Astrocyte (in vitro differentiated cells and primary cell): Measurements from ENCODE around the gene GALE. TPM values are rescaled to one million over a fixed set of nuclear protein-coding genes. Genes with fewer than 3 reads are reported as not detected.

ENCODE experiments used
- DNase-seq: peaks from one replicate; pipeline ENCODE4 v3.0.0-alpha.2; 2010; ENCODE audit warnings: low read depth
- FAIRE-seq: peaks from 2 replicates; lab custom pipeline; 2011; peaks lifted over from hg19 to GRCh38; lab: Jason Lieb, UNC
- H2AFZ ChIP-seq: 2 replicates; pipeline ENCODE4 v1.6.0; 2012; ENCODE audit warnings: low read depth, low read length, inconsistent platforms
- H3K27ac ChIP-seq: 2 replicates; pipeline ENCODE4 v1.5.1; 2011; ENCODE audit warnings: low read depth, low read length, inconsistent platforms
- H3K27me3 ChIP-seq: 2 replicates; pipeline ENCODE4 v1.6.0; 2011; ENCODE audit warnings: low read length, inconsistent platforms; ENCODE audit not compliant: insufficient read depth
- H3K36me3 ChIP-seq: 2 replicates; pipeline ENCODE4 v1.5.1; 2011; ENCODE audit warnings: low read length, inconsistent platforms; ENCODE audit not compliant: insufficient read depth
- H3K4me1 ChIP-seq: 2 replicates; pipeline ENCODE4 v1.5.1; 2011; ENCODE audit warnings: low read length, inconsistent platforms; ENCODE audit not compliant: insufficient read depth
- H3K4me2 ChIP-seq: 2 replicates; pipeline ENCODE4 v1.6.0; 2012; ENCODE audit warnings: low read length, inconsistent platforms
- H3K4me3 ChIP-seq: 2 replicates; pipeline ENCODE4 v1.5.1; 2011; ENCODE audit warnings: low read depth, mild to moderate bottlenecking, low read length, inconsistent platforms; ENCODE audit not compliant: insufficient read depth
- H3K79me2 ChIP-seq: 2 replicates; pipeline ENCODE4 v1.6.0; 2012; ENCODE audit warnings: mild to moderate bottlenecking, low read length, inconsistent platforms; ENCODE audit not compliant: insufficient read depth
- H3K9ac ChIP-seq: 2 replicates; pipeline ENCODE4 v1.6.0; 2012; ENCODE audit warnings: mild to moderate bottlenecking, low read length, inconsistent platforms
- H3K9me3 ChIP-seq: 2 replicates; pipeline ENCODE4 v1.5.1; 2012; ENCODE audit warnings: low read depth, mild to moderate bottlenecking, low read length, inconsistent platforms; ENCODE audit not compliant: insufficient read depth
- H4K20me1 ChIP-seq: 2 replicates; pipeline ENCODE4 v1.6.0; 2012; ENCODE audit warnings: low read length, inconsistent platforms; ENCODE audit not compliant: insufficient read depth
- H3K27ac Mint-ChIP-seq: one replicate; pipeline ENCODE4 v1.8.0; 2021; ENCODE audit warnings: mild to moderate bottlenecking, mixed read lengths; ENCODE audit not compliant: unreplicated experiment
- H3K27me3 Mint-ChIP-seq: one replicate; pipeline ENCODE4 v1.8.0; 2021; ENCODE audit warnings: low read depth, mixed read lengths; ENCODE audit not compliant: unreplicated experiment
- H3K36me3 Mint-ChIP-seq: one replicate; pipeline ENCODE4 v1.8.0; 2021; ENCODE audit warnings: low read depth, mixed read lengths; ENCODE audit not compliant: unreplicated experiment
- H3K4me1 Mint-ChIP-seq: one replicate; pipeline ENCODE4 v1.8.0; 2021; ENCODE audit warnings: low read depth, mixed read lengths; ENCODE audit not compliant: unreplicated experiment
- H3K4me3 Mint-ChIP-seq: one replicate; pipeline ENCODE4 v1.8.0; 2021; ENCODE audit warnings: mild to moderate bottlenecking, moderate library complexity, mixed read lengths; ENCODE audit not compliant: unreplicated experiment
- H3K9me3 Mint-ChIP-seq: one replicate; pipeline ENCODE4 v1.8.0; 2021; ENCODE audit warnings: mild to moderate bottlenecking, mixed read lengths; ENCODE audit not compliant: unreplicated experiment
- CTCF ChIP-seq: IDR thresholded peaks from 2 replicates; pipeline ENCODE4 v1.5.1; 2011; ENCODE audit warnings: low read depth, mild to moderate bottlenecking, inconsistent platforms, low read length, moderate library complexity; ENCODE audit not compliant: insufficient read depth
- EZH2 ChIP-seq: IDR thresholded peaks from 2 replicates; pipeline ENCODE4 v1.6.1; 2012; ENCODE audit warnings: mild to moderate bottlenecking, low read length, inconsistent platforms; ENCODE audit not compliant: insufficient read depth
- total RNA-seq: library from RNA; stranded (reverse); gene quantifications from 2 replicates; pipeline ENCODE4 v1.2.1, GENCODE V29; 2021

The GALE gene
- total RNA-seq, 1 donor from 2014 or later, result 27.0 TPM

GRCh38 chr1:23801876-23802275, 1.3 kb upstream of the GALE start:
- peak overlapping the region; percentile 96 for H3K4me2 ChIP-seq
- H4K20me1 ChIP-seq, result no peaks in the 10 kb centered on the region
- H3K27ac ChIP-seq, result no peak overlapping the region
- peak overlapping the region; percentile 41 for H3K27ac Mint-ChIP-seq
- FAIRE-seq, result no peak
- H3K9me3 Mint-ChIP-seq, result no peaks in the 10 kb centered on the region
- peak overlapping the region; percentile 84 for H3K4me3 Mint-ChIP-seq
- TF ChIP-seq CTCF (no peak), EZH2 (no peak)
- H3K4me1 Mint-ChIP-seq, result peaks cover 5% of the 10 kb centered on the region
- H3K36me3 ChIP-seq, result no peaks in the 10 kb centered on the region
- no peak overlapping the region for H2AFZ ChIP-seq
- H3K27me3 Mint-ChIP-seq, result no peaks in the 10 kb centered on the region
- no peak overlapping the region for H3K4me3 ChIP-seq
- H3K9me3 ChIP-seq, result no peaks in the 10 kb centered on the region
- H3K4me1 ChIP-seq, result peaks cover 16% of the 10 kb centered on the region
- H3K27me3 ChIP-seq, result no peaks in the 10 kb centered on the region
- DNase-seq, result no peak
- H3K79me2 ChIP-seq, result no peaks in the 10 kb centered on the region
- H3K9ac ChIP-seq, result no peak overlapping the region
- peaks cover 14% of the 10 kb centered on the region for H3K36me3 Mint-ChIP-seq

- H3K4me3 Mint-ChIP-seq, result peak overlapping the region; percentile 84
- FAIRE-seq (no peak), DNase-seq (no peak)
- no peaks in the 10 kb centered on the region for H3K36me3 ChIP-seq
- peaks cover 5% of the 10 kb centered on the region for H3K4me1 Mint-ChIP-seq
- no peaks in the 10 kb centered on the region for H3K79me2 ChIP-seq
- H3K27ac ChIP-seq, result peak overlapping the region; percentile 27
- H3K27me3 ChIP-seq, result no peaks in the 10 kb centered on the region
- H3K4me2 ChIP-seq, result peak overlapping the region; percentile 96
- peaks cover 10% of the 10 kb centered on the region for H3K36me3 Mint-ChIP-seq
- peak overlapping the region; percentile 81 for H3K27ac Mint-ChIP-seq
- no peaks in the 10 kb centered on the region for H4K20me1 ChIP-seq
- H3K4me3 ChIP-seq, result peak overlapping the region; percentile 71
- peaks cover 16% of the 10 kb centered on the region for H3K4me1 ChIP-seq
- no peak for TF ChIP-seq CTCF
- TF ChIP-seq EZH2, result peak; percentile 42
- no peaks in the 10 kb centered on the region for H3K9me3 ChIP-seq
- H2AFZ ChIP-seq, result peak overlapping the region; percentile 56
- no peaks in the 10 kb centered on the region for H3K9me3 Mint-ChIP-seq
- H3K27me3 Mint-ChIP-seq, result no peaks in the 10 kb centered on the region
- peak overlapping the region; percentile 87 for H3K9ac ChIP-seq
Observed at GRCh38 chr1:23801338-23801748, 789 bp upstream of the GALE start.

GRCh38 chr1:23799570-23800399, 769 bp downstream of the GALE start:
- DNase-seq (peak; percentile 69), FAIRE-seq (no peak)
- peaks cover 5% of the 10 kb centered on the region for H3K4me1 Mint-ChIP-seq
- H3K27ac Mint-ChIP-seq, result peak overlapping the region; percentile 93
- Histone ChIP-seq H3K9ac (peak overlapping the region; percentile 87), H3K36me3 (no peaks in the 10 kb centered on the region), H3K27me3 (no peaks in the 10 kb centered on the region), H4K20me1 (peaks cover 3% of the 10 kb centered on the region), H2AFZ (peak overlapping the region; percentile 32), H3K4me3 (peak overlapping the region; percentile 71), H3K27ac (peak overlapping the region; percentile 79), H3K9me3 (no peaks in the 10 kb centered on the region), H3K4me2 (peak overlapping the region; percentile 96), H3K4me1 (peaks cover 16% of the 10 kb centered on the region), H3K79me2 (no peaks in the 10 kb centered on the region)
- peaks cover 6% of the 10 kb centered on the region for H3K36me3 Mint-ChIP-seq
- no peaks in the 10 kb centered on the region for H3K27me3 Mint-ChIP-seq
- H3K4me3 Mint-ChIP-seq, result peak overlapping the region; percentile 91
- no peak for TF ChIP-seq CTCF
- TF ChIP-seq EZH2, result no peak
- H3K9me3 Mint-ChIP-seq, result no peaks in the 10 kb centered on the region
